HepG2 (cell line): Measurements from ENCODE around the gene CISD3. TPM values are rescaled to one million over a fixed set of nuclear protein-coding genes. Genes with fewer than 3 reads are reported as not detected.

ENCODE experiments used
- ETV5 ChIP-seq: IDR thresholded peaks from 2 replicates; pipeline ENCODE4 v1.6.1; 2018; ENCODE audit warnings: missing biosample characterization, missing genetic modification reagents, inconsistent platforms, borderline replicate concordance
- KDM3A ChIP-seq: IDR thresholded peaks from 2 replicates; pipeline ENCODE4 v1.6.1; 2018; ENCODE audit warnings: low read depth, missing compliant biosample characterization
- MTF2 ChIP-seq: sonication (generic); formaldehyde crosslinking; IDR thresholded peaks from 2 replicates; pipeline ENCODE4 v1.5.0; 2020; ENCODE audit warnings: missing genetic modification reagents, borderline replicate concordance
- POLR2G ChIP-seq: fragments of 200-400 bp; formaldehyde crosslinking; IDR thresholded peaks from 2 replicates; pipeline ENCODE4 v1.6.1; 2018; ENCODE audit warnings: mild to moderate bottlenecking, low read depth, low read length, moderate library complexity
- SPEN ChIP-seq: sonication (generic); formaldehyde crosslinking; IDR thresholded peaks from 2 replicates; pipeline ENCODE4 v1.5.1; 2020; ENCODE audit warnings: low read depth, mild to moderate bottlenecking, missing genetic modification reagents
- THAP11 ChIP-seq: IDR thresholded peaks from 2 replicates; pipeline ENCODE4 v1.6.1; 2016; ENCODE audit warnings: missing biosample characterization, missing genetic modification reagents
- ZKSCAN8 ChIP-seq: IDR thresholded peaks from 2 replicates; pipeline ENCODE4 v1.6.1; 2016; ENCODE audit warnings: borderline replicate concordance, missing genetic modification reagents, missing compliant biosample characterization
- ZNF383 ChIP-seq: sonication (generic); formaldehyde crosslinking; IDR thresholded peaks from 2 replicates; pipeline ENCODE4 v1.4.0; 2020; ENCODE audit warnings: missing genetic modification reagents, mild to moderate bottlenecking, borderline replicate concordance
- ZNF460 ChIP-seq: sonication (generic); formaldehyde crosslinking; IDR thresholded peaks from 2 replicates; pipeline ENCODE4 v1.5.1; 2020; ENCODE audit warnings: missing genetic modification reagents, mild to moderate bottlenecking, borderline replicate concordance
- ZNF687 ChIP-seq: sonication (generic); formaldehyde crosslinking; IDR thresholded peaks from 2 replicates; pipeline ENCODE4 v1.5.1; 2020; ENCODE audit warnings: mild to moderate bottlenecking, missing genetic modification reagents, moderate library complexity
- ZNF772 ChIP-seq: sonication (generic); formaldehyde crosslinking; IDR thresholded peaks from 2 replicates; pipeline ENCODE4 v1.5.0; 2020; ENCODE audit warnings: mild to moderate bottlenecking, missing genetic modification reagents
- ZNF839 ChIP-seq: sonication (generic); formaldehyde crosslinking; IDR thresholded peaks from 2 replicates; pipeline ENCODE4 v1.4.0; 2020; ENCODE audit warnings: missing genetic modification reagents, mild to moderate bottlenecking, borderline replicate concordance
- polyA plus RNA-seq, 8 experiments: library from polyadenylated mRNA; depleted of rRNA in 3 of 8; stranded (reverse) in 7 of 8; unstranded in 1 of 8; fragments of >200 nt; fragmentation: Illumina TruSeq in 4 of 8; extraction: Trizol in 4 of 8; gene quantifications; 2 replicates each; pipeline versions ENCODE4 v1.2.1 to v1.2.3, GENCODE V29; 2011 to 2016; ENCODE audit warnings: low read depth in 4 of 8, missing spikeins in 1 of 8, mixed read lengths in 1 of 8; ENCODE audit not compliant: insufficient read depth in 1 of 8
- total RNA-seq, 5 experiments: library from RNA; depleted of rRNA; stranded (reverse); fragments of >200 nt; fragmentation: Illumina TruSeq; extraction: Trizol; gene quantifications; 2 replicates each; pipeline ENCODE4 v1.2.3, GENCODE V29; 2016; ENCODE audit warnings: low read depth in 1 of 5
- TF ChIP-seq, protein P1 (sequence below): sonication (generic); formaldehyde crosslinking; IDR thresholded peaks from 2 replicates; pipeline ENCODE4 v1.5.0; 2020; ENCODE audit warnings: missing genetic modification reagents, mild to moderate bottlenecking, borderline replicate concordance
- TF ChIP-seq, protein P2 (sequence below), 2 experiments: sonication (generic) in 1 of 2; formaldehyde crosslinking in 1 of 2; IDR thresholded peaks; 2 replicates each; pipeline versions ENCODE4 v1.4.0 to v1.6.1; 2018 to 2020; ENCODE audit warnings: missing genetic modification reagents in 2 of 2, borderline replicate concordance in 1 of 2, low read depth in 1 of 2, mild to moderate bottlenecking in 1 of 2, missing biosample characterization in 1 of 2
- TF ChIP-seq, protein P3 (sequence below): IDR thresholded peaks from 2 replicates; pipeline ENCODE4 v1.6.1; 2016; ENCODE audit warnings: low read depth, control low read depth
- TF ChIP-seq, protein P4 (sequence below): sonication (generic); formaldehyde crosslinking; IDR thresholded peaks from 2 replicates; pipeline ENCODE4 v1.4.0; 2020; ENCODE audit warnings: mild to moderate bottlenecking, missing genetic modification reagents

CISD3 gene
- total and polyA plus RNA-seq, 2 of the 13 experiments (the other 11 are each of a cell fraction or from before 2014, with no cell fraction given), result 30.0 to 34.1 TPM

GRCh38 chr17:38693700-38694329 is 36.3 kb upstream of the CISD3 start (continued):
- TF ChIP-seq, protein P1, sequence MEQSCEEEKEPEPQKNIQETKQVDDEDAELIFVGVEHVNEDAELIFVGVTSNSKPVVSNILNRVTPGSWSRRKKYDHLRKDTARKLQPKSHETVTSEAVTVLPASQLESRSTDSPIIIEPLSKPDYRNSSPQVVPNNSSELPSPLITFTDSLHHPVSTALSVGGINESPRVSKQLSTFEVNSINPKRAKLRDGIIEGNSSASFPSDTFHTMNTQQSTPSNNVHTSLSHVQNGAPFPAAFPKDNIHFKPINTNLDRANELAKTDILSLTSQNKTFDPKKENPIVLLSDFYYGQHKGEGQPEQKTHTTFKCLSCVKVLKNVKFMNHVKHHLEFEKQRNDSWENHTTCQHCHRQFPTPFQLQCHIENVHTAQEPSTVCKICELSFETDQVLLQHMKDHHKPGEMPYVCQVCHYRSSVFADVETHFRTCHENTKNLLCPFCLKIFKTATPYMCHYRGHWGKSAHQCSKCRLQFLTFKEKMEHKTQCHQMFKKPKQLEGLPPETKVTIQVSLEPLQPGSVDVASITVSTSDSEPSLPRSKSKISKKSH (CRISPR knock-in tag), result peak; percentile 59; the same call in 1 of the 2 replicates
- TF ChIP-seq MTF2 (CRISPR knock-in tag) (peak; percentile 66; the same call in 1 of the 2 replicates), ZNF772 (peak; percentile 78; the same call in 1 of the 2 replicates), ETV5 (CRISPR knock-in tag) (peak; percentile 40), ZKSCAN8 (CRISPR knock-in tag) (0 out of 2 replicates have a peak, but pooled peaks have one; percentile 25), THAP11 (CRISPR knock-in tag) (0 out of 2 replicates have a peak, but pooled peaks have one; percentile 7), ZNF687 (CRISPR knock-in tag) (peak; percentile 92), ZNF383 (0 out of 2 replicates have a peak, but pooled peaks have one; percentile 23), KDM3A (CRISPR knock-in tag) (no peak), POLR2G (peak; percentile 53), ZNF839 (CRISPR knock-in tag) (peak; percentile 13; the same call in 1 of the 2 replicates), SPEN (CRISPR knock-in tag) (peak; percentile 38; the same call in 1 of the 2 replicates), ZNF460 (CRISPR knock-in tag) (no peak)
- TF ChIP-seq, protein P2, sequence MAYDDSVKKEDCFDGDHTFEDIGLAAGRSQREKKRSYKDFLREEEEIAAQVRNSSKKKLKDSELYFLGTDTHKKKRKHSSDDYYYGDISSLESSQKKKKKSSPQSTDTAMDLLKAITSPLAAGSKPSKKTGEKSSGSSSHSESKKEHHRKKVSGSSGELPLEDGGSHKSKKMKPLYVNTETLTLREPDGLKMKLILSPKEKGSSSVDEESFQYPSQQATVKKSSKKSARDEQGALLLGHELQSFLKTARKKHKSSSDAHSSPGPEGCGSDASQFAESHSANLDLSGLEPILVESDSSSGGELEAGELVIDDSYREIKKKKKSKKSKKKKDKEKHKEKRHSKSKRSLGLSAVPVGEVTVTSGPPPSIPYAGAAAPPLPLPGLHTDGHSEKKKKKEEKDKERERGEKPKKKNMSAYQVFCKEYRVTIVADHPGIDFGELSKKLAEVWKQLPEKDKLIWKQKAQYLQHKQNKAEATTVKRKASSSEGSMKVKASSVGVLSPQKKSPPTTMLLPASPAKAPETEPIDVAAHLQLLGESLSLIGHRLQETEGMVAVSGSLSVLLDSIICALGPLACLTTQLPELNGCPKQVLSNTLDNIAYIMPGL (CRISPR knock-in tag; IDR thresholded peaks at IDR 0.05; ENCODE audit: borderline replicate concordance in 1 of 2, low read depth in 1 of 2), result peak in 1 of 2 experiments; percentile 23; a peak in 1 of 4 replicates
- TF ChIP-seq, protein P3, sequence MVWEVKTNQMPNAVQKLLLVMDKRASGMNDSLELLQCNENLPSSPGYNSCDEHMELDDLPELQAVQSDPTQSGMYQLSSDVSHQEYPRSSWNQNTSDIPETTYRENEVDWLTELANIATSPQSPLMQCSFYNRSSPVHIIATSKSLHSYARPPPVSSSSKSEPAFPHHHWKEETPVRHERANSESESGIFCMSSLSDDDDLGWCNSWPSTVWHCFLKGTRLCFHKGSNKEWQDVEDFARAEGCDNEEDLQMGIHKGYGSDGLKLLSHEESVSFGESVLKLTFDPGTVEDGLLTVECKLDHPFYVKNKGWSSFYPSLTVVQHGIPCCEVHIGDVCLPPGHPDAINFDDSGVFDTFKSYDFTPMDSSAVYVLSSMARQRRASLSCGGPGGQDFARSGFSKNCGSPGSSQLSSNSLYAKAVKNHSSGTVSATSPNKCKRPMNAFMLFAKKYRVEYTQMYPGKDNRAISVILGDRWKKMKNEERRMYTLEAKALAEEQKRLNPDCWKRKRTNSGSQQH (CRISPR knock-in tag), result 0 out of 2 replicates have a peak, but pooled peaks have one; percentile 32
- TF ChIP-seq, protein P4, sequence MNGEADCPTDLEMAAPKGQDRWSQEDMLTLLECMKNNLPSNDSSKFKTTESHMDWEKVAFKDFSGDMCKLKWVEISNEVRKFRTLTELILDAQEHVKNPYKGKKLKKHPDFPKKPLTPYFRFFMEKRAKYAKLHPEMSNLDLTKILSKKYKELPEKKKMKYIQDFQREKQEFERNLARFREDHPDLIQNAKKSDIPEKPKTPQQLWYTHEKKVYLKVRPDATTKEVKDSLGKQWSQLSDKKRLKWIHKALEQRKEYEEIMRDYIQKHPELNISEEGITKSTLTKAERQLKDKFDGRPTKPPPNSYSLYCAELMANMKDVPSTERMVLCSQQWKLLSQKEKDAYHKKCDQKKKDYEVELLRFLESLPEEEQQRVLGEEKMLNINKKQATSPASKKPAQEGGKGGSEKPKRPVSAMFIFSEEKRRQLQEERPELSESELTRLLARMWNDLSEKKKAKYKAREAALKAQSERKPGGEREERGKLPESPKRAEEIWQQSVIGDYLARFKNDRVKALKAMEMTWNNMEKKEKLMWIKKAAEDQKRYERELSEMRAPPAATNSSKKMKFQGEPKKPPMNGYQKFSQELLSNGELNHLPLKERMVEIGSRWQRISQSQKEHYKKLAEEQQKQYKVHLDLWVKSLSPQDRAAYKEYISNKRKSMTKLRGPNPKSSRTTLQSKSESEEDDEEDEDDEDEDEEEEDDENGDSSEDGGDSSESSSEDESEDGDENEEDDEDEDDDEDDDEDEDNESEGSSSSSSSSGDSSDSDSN, result peak; percentile 23; the same call in 1 of the 2 replicates
